Activated B cell treated with CpG ODN at 0.5 μM for 24 hours (primary cell): Measurements from ENCODE around the gene ARL2BP. TPM values are rescaled to one million over a fixed set of nuclear protein-coding genes. Genes with fewer than 3 reads are reported as not detected.

Experiments
- ATAC-seq: fragments of 200-7000 bp; cut with Tn5 transposase; one replicate; pipeline ENCODE4 v1.10.0; 2021; ENCODE audit warnings: low read depth, mild to moderate bottlenecking, moderate library complexity
- CTCF ChIA-PET: fragments of 350-600 bp; sonication (Branson Sonifier 250); formaldehyde crosslinking; loops from one replicate; lab custom pipeline; 2021; ENCODE audit warnings: antibody characterized with exemption; lab: Charles Lee
- POLR2A ChIA-PET: fragments of 350-600 bp; sonication (Branson Sonifier 250); formaldehyde crosslinking; loops from one replicate; lab custom pipeline; 2021; ENCODE audit warnings: antibody characterized with exemption; lab: Charles Lee
- DNase-seq: peaks from one replicate; pipeline ENCODE4 v3.0.0; 2022
- H3K27ac Mint-ChIP-seq: one replicate; pipeline ENCODE4 v1.8.0; 2020; ENCODE audit warnings: mixed read lengths
- H3K27me3 Mint-ChIP-seq: one replicate; pipeline ENCODE4 v1.8.0; 2021; ENCODE audit warnings: mixed read lengths
- H3K36me3 Mint-ChIP-seq: one replicate; pipeline ENCODE4 v1.8.0; 2021; ENCODE audit warnings: low read depth, mixed read lengths
- H3K4me1 Mint-ChIP-seq: one replicate; pipeline ENCODE4 v1.8.0; 2021; ENCODE audit warnings: mixed read lengths
- H3K4me3 Mint-ChIP-seq: one replicate; pipeline ENCODE4 v1.8.0; 2020; ENCODE audit warnings: mild to moderate bottlenecking, mixed read lengths
- H3K9me3 Mint-ChIP-seq: one replicate; pipeline ENCODE4 v1.8.0; 2020; ENCODE audit warnings: mixed read lengths
- intact Hi-C: fragments of 100-400 bp; cut with micrococcal nuclease; formaldehyde crosslinking; loops from one replicate; pipeline ENCODE4 v1.15.1; 2024
- total RNA-seq: library from RNA; stranded (reverse); gene quantifications from 2 replicates; pipeline ENCODE4 v1.2.3, GENCODE V29; 2022
- TF ChIP-seq, protein P1 (sequence below): fragments of 200-600 bp; IDR thresholded peaks from one replicate; pipeline ENCODE4 v1.8.0; 2022; ENCODE audit warnings: antibody characterized with exemption, mild to moderate bottlenecking

Gene ARL2BP
- total RNA-seq, 1 donor from 2014 or later, result 27.1 TPM

DNA sequence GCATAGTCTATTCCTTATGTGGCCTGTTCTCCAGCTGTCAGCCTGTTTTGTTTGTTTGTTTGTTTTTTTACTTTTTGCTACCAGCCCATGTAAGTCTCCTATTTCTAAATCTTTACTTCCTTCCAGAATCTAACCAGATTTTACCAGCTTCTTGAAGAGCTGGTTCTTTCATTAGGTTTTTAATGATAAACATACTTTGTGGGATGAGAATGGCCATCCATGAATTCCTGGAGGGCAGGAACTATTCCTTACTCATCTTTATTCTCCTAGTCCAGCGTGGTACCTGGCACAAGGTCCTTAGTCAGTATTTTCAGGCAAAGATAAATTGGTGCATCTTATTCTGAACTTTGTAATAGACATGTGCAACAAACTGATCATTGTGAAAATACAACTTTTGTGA lies 41.6 kb upstream of the ARL2BP start:
- Mint-ChIP-seq H3K9me3 (no peaks in the 10 kb centered on the region), H3K27me3 (no peaks in the 10 kb centered on the region), H3K4me3 (no peak overlapping the region), H3K4me1 (peaks cover 2% of the 10 kb centered on the region), H3K27ac (no peak overlapping the region), H3K36me3 (peaks cover 36% of the 10 kb centered on the region)
- POLR2A ChIA-PET, result no interaction called here
- DNase-seq (no peak), ATAC-seq (no peak)
- TF ChIP-seq, protein P1, sequence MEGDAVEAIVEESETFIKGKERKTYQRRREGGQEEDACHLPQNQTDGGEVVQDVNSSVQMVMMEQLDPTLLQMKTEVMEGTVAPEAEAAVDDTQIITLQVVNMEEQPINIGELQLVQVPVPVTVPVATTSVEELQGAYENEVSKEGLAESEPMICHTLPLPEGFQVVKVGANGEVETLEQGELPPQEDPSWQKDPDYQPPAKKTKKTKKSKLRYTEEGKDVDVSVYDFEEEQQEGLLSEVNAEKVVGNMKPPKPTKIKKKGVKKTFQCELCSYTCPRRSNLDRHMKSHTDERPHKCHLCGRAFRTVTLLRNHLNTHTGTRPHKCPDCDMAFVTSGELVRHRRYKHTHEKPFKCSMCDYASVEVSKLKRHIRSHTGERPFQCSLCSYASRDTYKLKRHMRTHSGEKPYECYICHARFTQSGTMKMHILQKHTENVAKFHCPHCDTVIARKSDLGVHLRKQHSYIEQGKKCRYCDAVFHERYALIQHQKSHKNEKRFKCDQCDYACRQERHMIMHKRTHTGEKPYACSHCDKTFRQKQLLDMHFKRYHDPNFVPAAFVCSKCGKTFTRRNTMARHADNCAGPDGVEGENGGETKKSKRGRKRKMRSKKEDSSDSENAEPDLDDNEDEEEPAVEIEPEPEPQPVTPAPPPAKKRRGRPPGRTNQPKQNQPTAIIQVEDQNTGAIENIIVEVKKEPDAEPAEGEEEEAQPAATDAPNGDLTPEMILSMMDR, result no peak
- intact Hi-C loops, result no loop called here
- CTCF ChIA-PET, result no interaction called here

DNA sequence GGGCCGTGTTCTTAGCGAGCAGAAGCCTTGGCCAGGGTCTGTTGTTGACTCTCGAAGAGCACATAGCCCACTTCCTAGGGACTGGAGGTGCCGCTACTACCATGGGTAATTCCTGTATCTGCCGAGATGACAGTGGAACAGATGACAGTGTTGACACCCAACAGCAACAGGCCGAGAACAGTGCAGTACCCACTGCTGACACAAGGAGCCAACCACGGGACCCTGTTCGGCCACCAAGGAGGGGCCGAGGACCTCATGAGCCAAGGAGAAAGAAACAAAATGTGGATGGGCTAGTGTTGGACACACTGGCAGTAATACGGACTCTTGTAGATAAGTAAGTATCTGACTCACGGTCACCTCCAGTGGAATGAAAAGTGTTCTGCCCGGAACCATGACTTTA lies 40.4 kb upstream of the ARL2BP start:
- CTCF ChIA-PET, result no interaction called here
- ATAC-seq (no peak), DNase-seq (no peak)
- Mint-ChIP-seq H3K9me3 (no peaks in the 10 kb centered on the region), H3K36me3 (peaks cover 43% of the 10 kb centered on the region), H3K27ac (no peak overlapping the region), H3K4me3 (no peak overlapping the region), H3K27me3 (no peaks in the 10 kb centered on the region), H3K4me1 (peaks cover 2% of the 10 kb centered on the region)
- TF ChIP-seq, protein P1, result no peak
- POLR2A ChIA-PET, result interaction anchor here (0.6 to 0.7 kb wide), 2 partner anchors 42 to 666 kb away, joined by 3 read pairs; no protein-coding TSS in a partner anchor
- intact Hi-C loops, result no loop called here

DNA sequence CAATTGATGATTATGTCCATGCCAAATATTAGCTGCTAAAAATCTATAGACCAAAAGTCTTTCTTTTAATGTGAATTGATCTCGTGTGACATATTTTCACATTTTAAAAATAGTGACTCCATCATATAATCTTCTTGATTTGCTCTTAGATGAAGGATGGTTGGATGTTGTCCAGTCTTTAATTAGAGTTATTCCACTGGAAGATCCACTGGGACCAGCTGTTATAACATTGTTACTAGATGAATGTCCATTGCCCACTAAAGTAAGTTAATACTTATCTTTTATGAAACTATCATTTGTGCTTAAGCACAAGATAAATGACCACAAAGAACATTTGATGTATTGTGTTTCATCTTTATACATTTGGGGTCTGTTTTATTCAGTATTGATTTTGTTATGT lies 36.1 kb upstream of the ARL2BP start:
- Mint-ChIP-seq H3K4me3 (no peak overlapping the region), H3K27me3 (no peaks in the 10 kb centered on the region), H3K9me3 (no peaks in the 10 kb centered on the region), H3K36me3 (peaks cover 74% of the 10 kb centered on the region), H3K4me1 (no peaks in the 10 kb centered on the region), H3K27ac (no peak overlapping the region)
- DNase-seq, result no peak
- TF ChIP-seq, protein P1, result no peak
- intact Hi-C loops, result no loop called here
- ATAC-seq, result no peak
- ChIA-PET CTCF (no interaction called here), POLR2A (no interaction called here)

DNA sequence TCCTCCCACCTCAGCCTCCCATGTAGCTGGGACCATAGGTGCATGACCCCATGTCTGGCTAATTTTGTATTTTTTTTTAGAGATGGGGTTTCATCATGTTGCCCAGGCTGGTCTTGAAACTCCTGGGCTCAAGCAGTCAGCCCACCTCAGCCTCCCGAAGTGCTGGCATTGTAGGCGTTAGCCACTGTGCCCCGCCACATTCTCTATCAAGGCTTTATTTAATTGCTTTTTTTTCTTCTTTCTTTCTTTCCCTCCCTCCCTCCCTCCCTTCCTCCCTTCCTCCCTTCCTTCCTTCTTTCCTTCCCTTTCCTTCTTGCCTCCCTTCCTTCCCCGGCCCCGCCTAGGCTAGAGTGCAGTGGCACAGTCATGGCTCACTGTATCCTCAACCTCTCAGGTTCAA lies 35.3 kb upstream of the ARL2BP start:
- H3K27ac Mint-ChIP-seq, result no peak overlapping the region
- H3K4me3 Mint-ChIP-seq, result no peak overlapping the region
- ATAC-seq, result no peak
- H3K9me3 Mint-ChIP-seq, result no peaks in the 10 kb centered on the region
- intact Hi-C loops, result no loop called here
- CTCF ChIA-PET, result no interaction called here
- no peaks in the 10 kb centered on the region for H3K4me1 Mint-ChIP-seq
- H3K36me3 Mint-ChIP-seq, result peaks cover 79% of the 10 kb centered on the region
- POLR2A ChIA-PET, result no interaction called here
- no peak for DNase-seq
- TF ChIP-seq, protein P1, result no peak
- H3K27me3 Mint-ChIP-seq, result no peaks in the 10 kb centered on the region

DNA sequence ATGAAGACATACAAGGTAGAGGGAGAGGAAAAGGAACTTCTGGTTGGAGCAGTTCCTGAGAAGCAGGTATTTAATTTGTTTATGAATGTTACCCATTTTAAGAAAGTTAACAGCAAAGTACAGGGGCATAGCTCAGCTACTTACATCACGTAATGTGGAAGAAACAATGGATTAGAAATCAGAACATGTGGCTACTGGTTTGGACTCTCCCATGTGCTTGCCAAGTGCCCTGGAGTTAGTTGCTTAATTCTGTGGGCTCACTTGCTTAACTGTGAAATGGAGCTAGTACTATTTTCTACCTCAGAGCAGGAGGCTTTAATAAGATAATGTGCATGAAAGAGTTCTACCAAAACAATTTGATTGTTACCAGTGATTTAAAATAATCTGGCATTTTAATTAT lies 31.6 kb upstream of the ARL2BP start:
- H3K36me3 Mint-ChIP-seq, result peaks cover 82% of the 10 kb centered on the region
- CTCF ChIA-PET, result no interaction called here
- POLR2A ChIA-PET, result no interaction called here
- no peak overlapping the region for H3K4me3 Mint-ChIP-seq
- H3K9me3 Mint-ChIP-seq, result peaks cover 15% of the 10 kb centered on the region
- DNase-seq, result no peak
- TF ChIP-seq, protein P1, result no peak
- intact Hi-C loops, result no loop called here
- H3K27me3 Mint-ChIP-seq, result no peaks in the 10 kb centered on the region
- no peak overlapping the region for H3K27ac Mint-ChIP-seq
- no peak for ATAC-seq
- H3K4me1 Mint-ChIP-seq, result no peaks in the 10 kb centered on the region
